Measurements from ENCODE around the gene ZNF407.

The ZNF407 gene

DNA sequence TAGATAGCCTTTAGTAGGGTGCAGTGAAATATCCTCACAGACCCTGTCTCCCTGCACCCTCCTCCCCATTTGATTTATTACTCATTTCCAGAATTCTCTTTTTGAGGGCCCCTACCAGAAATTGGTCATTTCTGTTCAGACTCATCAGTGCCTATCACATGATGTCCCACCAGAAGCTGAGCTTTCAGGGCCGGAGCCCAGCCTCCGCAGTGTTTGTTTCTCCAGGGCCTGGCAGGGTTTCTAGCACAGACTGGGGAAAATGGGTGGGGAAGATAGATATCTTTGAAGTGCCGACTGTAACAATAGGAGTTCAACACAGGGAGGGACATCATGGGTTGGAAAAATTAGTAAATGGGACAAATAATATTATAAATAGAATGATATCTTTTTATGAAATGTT lies 403.2 kb downstream of the ZNF407 start:
- ChIA-PET POLR2A (no interaction called here), CTCF (no interaction called here)
- no peak for DNase-seq (ENCODE audit: extremely low spot score)
- TF ChIP-seq CTCF (IDR thresholded peaks at IDR 0.05; ENCODE audit: control extremely low read depth, extremely low read depth, low read depth, missing control alignments), result no peak

DNA sequence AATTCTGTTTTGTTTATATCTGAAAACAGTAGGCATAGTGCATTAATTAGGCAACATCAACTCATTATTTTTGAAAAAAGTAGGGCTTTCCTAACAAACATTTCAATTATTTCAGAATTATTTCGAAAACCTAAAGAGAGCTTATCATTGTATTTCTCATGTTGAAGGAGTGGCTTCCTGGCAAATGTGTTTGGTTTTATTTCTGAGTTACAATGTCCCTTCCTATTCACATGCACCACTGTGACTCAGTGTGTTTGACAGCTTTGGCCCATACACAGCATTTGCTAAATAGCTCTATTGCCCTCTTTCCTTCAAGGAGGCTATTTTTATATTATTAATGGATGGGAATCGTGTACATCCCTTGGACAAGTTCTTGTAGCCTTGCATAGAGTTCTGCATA lies 405.4 kb downstream of the ZNF407 start:
- POLR2A ChIA-PET, result no interaction called here
- CTCF ChIA-PET, result no interaction called here
- no peak for DNase-seq (ENCODE audit: extremely low spot score)
- no peak for TF ChIP-seq CTCF (IDR thresholded peaks at IDR 0.05; ENCODE audit: control extremely low read depth, extremely low read depth, low read depth, missing control alignments)

DNA sequence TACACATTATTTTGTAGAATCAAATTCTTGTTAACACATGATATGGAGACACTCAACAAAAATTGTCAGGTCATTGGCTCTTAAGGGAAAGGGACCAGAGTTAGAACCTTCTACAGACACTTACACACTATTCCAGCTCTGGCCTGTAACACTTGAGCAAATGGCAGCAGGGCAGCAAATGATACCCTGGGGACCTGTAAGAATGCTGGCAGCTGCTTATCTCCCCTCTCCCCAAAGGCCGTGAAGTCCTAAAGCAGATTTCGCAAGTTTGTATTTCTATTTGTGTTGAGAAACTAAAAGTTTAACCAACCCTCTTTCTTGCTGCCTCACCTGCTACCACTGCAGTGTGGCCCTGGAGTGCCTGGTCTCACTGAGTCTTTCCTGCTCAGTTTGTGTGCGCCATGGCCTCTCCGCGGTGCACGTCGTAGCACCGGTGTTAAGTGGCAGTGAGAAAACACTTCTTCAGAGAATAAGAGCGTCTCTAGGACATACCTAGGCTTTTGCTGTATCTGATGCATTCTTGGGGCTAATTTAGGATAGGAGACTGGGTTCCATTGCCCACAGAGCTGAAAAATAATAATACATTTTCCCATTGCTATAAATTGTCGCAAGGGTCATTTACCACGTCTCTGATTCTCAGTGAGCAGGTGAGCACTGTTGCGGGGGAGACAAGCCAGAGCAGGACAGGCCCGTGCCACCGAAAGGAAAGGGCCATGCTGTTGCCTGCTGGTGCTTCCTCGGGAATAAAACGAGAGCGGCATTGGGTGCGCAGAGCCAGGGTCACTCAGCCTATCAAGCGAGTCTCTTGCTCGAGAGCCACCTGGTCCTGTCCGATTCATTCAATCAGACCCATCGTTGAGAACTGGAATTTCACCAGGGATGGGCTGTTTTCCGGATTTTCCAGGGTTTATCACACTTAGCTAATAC lies 406.4 kb downstream of the ZNF407 start:
- POLR2A ChIA-PET, result no interaction called here
- CTCF ChIA-PET, result interaction anchor here (0.9 to 1.1 kb wide), 2 partner anchors 9 to 47 kb away, joined by 3 read pairs; no protein-coding TSS in a partner anchor
- no peak for TF ChIP-seq CTCF (IDR thresholded peaks at IDR 0.05; ENCODE audit: control extremely low read depth, extremely low read depth, low read depth, missing control alignments)
- DNase-seq (ENCODE audit: extremely low spot score), result no peak

DNA sequence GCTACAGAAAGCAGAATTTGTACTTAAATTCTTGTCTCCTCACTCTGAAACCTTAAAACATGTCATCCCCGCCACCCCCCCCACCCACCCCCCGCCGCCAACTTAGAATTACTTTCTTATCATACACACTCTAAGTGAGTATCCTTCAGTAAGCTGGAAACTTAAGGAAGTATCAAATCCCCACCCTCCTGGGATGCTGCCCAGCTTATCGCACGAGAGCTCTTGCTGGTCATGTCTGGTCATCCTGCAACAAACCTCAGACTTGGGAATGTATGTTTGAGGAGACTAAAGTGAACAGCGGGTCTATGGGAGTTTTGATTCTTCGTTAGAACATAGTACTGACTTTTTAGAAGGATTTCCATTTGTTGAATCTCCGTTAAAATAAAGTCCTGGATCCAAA lies 408.0 kb downstream of the ZNF407 start:
- DNase-seq (ENCODE audit: extremely low spot score), result no peak
- POLR2A ChIA-PET, result no interaction called here
- CTCF ChIA-PET, result interaction anchor here (1.0 to 1.6 kb wide), 3 partner anchors 10 to 20 kb away, joined by 3 to 4 read pairs (median 4); no protein-coding TSS in a partner anchor
- no peak for TF ChIP-seq CTCF (IDR thresholded peaks at IDR 0.05; ENCODE audit: control extremely low read depth, extremely low read depth, low read depth, missing control alignments)

DNA sequence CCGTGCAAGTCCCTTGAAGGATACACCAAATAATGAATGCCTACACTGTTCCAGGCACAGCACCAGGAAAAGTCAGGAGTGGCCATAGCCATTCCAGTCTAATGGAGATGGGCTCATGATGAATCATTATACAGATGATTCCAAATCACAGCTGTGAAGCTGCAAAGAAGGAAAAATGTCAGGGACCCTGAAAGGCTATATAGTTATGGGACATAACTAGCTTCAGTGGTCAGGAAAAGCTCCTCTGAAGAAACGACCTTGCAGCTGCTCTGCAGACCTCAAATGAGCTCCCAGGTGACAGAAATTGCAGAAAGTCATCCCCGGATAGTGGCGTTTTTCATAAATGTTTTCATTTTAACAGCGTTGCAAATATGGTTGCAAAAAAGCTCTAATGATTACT lies 410.5 kb downstream of the ZNF407 start:
- POLR2A ChIA-PET, result no interaction called here
- CTCF ChIA-PET, result interaction anchor here (0.8 to 1.6 kb wide), 2 partner anchors 60 to 156 kb away, joined by 3 read pairs; no protein-coding TSS in a partner anchor
- DNase-seq (ENCODE audit: extremely low spot score), result no peak
- no peak for TF ChIP-seq CTCF (IDR thresholded peaks at IDR 0.05; ENCODE audit: control extremely low read depth, extremely low read depth, low read depth, missing control alignments)

- no peak for TF ChIP-seq CTCF (IDR thresholded peaks at IDR 0.05; ENCODE audit: control extremely low read depth, extremely low read depth, low read depth, missing control alignments)
- ChIA-PET CTCF (interaction anchor here (0.9 to 1.5 kb wide), 4 partner anchors 9 to 164 kb away, joined by 3 to 6 read pairs (median 4); no protein-coding TSS in a partner anchor), POLR2A (no interaction called here)
- DNase-seq (ENCODE audit: extremely low spot score), result no peak
Measured at GRCh38 chr18:75009296-75009695, 411.6 kb downstream of the ZNF407 start.

Measured in GM10248 (cell line).